DMS53 treated with DMSO at 0.1 percent for 48 hours (cell line): ENCODE data around the gene ABCD1.

Source experiments
- DNase-seq: peaks from one replicate; lab custom pipeline; 2025; ENCODE audit not compliant: unreplicated experiment; lab: John Stamatoyannopoulos, UW

The ABCD1 gene

GRCh38 chrX:153773218-153773611, 48.6 kb downstream of the ABCD1 start:
- no peak for DNase-seq

DNA sequence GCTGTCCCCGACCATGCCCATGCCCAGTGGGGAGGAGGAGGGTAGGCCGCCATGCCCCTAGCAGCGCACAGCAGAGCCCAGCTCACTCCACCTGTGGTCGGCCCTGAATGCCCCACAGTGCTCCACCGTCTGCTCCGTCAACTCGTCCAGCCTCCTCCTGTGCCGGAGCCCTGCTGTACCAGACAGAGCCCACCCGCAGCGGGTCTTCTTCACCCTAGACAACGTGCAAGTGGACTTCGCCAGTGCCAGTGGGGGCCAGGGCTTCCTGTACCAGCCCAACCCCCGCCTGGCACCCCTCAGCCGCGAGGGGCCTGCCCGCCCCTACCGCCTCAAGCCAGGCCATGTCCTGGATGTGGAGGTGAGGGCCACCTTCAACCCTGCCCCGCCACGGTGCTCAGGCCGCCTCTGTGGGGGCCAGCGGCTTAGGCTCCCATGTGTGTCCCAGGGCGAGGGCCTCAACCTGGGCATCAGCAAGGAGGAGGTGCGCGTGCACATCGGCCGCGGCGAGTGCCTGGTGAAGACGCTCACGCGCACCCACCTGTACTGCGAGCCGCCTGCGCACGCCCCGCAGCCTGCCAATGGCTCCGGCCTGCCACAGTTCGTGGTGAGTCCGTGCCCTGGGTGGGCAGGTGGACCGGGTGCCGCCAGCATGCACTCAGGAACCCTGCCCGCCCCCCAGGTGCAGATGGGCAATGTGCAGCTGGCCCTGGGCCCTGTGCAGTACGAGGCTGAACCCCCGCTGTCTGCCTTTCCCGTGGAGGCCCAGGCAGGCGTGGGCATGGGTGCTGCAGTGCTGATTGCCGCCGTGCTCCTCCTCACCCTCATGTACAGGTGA, 49.3 kb downstream of the ABCD1 start:
- DNase-seq = no peak

DNA sequence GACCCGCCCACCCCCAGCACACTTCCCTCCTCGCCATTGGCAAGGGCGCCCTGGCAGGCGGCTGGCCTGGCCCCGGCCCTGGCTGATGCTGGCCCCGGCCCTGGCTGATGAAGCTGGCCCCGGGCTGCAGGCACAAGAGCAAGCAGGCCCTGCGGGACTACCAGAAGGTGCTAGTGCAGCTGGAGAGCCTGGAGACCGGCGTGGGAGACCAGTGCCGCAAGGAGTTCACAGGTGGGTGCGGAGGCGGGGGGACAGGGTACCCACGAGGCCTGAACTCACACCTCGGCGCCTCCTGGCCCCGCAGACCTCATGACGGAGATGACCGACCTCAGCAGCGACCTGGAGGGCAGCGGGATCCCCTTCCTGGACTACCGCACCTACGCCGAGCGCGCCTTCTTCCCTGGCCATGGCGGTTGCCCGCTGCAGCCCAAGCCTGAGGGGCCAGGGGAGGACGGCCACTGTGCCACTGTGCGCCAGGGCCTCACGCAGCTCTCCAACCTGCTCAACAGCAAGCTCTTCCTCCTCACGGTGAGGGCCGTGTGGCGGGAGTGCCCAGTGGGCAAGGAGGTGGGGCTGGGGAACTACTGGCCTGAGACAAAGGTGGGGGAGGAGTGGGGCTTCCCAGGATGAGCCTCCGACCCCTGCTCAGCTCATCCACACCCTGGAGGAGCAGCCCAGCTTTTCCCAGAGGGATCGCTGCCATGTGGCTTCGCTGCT, 50.1 kb downstream of the ABCD1 start:
- no peak for DNase-seq

- no peak for DNase-seq
Observed at GRCh38 chrX:153775293-153776119, 50.9 kb downstream of the ABCD1 start.

GRCh38 chrX:153776120-153776599, 51.5 kb downstream of the ABCD1 start:
- DNase-seq = no peak

GRCh38 chrX:153776611-153777045, 52.0 kb downstream of the ABCD1 start:
- no peak for DNase-seq

GRCh38 chrX:153777261-153778090, 52.8 kb downstream of the ABCD1 start:
- DNase-seq = no peak

DNA sequence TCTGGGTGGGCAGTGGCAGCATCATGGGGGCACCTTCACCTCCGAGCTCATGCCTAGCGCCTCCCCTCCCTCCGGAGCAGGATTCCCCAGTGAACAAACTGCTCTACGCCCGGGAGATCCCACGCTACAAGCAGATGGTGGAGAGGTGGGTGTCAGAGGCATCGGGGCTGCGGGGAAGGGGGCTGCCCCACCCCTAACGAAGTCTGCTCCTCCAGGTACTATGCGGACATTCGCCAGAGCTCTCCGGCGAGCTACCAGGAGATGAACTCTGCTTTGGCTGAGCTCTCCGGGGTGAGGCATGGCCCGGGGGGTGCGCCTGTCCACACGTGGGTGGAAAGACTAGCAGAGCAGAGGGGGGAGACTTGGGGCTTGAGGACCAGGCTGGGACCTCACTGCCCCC, 53.5 kb downstream of the ABCD1 start:
- DNase-seq = no peak

DNA sequence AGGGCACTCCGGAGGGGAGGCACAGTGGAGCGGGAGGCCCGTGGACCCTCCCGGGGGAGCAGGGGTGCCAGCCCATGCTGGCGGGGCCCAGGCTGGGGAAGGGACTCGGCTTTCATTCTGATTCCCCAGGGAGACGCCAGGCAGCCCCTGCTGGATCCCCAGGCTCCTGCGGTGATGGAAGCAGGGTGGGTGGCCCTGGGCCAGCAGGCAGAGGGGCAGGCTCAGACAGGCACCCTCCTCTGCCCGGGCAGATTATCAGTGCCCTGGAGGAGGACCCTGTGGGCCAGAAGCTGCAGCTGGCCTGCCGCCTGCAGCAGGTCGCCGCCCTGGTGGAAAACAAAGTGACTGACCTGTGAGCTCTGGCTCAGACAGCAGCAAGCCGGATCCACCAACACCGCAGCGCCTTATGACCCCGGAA, 54.0 kb downstream of the ABCD1 start:
- DNase-seq = no peak

DNA sequence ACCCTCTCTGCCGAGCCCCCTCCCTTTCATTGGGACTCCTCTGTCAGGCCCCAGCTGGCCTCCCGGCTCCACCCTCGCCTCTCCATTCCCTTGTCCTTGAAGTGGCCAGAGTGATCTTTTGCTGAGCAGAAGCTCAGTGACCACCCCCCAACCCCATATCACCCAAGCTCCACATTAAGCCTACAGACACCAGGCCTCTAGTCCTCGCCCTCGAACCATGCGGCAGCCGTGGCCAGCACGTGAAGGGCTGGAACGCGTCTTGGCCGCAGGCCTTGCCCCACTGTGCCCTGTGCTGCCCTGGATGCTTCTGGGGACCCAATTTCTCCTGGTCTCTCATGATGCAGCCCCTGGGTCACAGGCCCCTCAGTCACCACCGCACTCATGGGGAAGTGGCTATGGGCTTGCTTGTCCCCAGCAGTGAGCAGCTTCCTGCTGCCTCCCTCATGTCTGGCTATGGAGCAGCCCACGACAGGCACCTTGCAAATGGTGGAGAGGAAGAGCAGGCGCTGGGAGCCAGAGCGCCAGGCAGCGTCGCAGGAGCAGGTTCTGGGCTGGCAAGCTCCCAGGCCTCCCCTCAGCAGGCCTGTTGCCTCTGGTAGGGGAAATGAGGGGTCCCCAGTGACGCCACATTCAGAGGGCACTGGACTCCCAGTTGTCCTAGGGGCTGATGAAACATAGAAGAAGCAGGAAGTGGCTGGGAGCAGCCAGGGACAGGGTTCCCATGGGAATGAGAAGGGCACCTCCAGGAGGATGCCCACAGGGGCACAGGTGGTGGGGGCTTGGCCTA, 55.4 kb downstream of the ABCD1 start:
- DNase-seq = peak; percentile 15

GRCh38 chrX:153780678-153781427, 56.2 kb downstream of the ABCD1 start, which contains the start of gene SRPK3:
TSS of gene SRPK3 (plus strand) at chrX:153781041. CDS start at chrX:153781087, 46 bp downstream.
- no peak for DNase-seq

- DNase-seq = peak; percentile 29
Observed at GRCh38 chrX:153781428-153782047, 56.9 kb downstream of the ABCD1 start.

DNA sequence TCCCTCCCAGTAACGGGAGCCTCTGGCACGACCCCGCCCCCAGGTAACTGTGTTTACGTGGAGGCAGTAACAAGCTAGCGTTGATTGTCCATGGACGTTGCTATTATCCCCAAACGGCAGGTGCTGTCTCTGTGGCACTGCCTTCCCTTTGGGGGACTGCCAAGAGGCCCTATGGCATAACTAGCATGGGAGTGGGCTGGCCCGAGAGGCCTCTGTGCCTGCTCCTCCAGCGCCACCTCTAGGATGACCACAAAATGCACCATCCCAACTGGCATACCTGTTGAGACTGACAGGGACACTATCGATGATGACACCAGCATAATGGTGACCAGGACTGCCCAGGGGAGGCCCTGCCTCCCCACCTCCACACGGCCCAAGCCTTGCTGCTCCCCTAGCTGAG, 57.7 kb downstream of the ABCD1 start:
- DNase-seq = peak; percentile 70

DNA sequence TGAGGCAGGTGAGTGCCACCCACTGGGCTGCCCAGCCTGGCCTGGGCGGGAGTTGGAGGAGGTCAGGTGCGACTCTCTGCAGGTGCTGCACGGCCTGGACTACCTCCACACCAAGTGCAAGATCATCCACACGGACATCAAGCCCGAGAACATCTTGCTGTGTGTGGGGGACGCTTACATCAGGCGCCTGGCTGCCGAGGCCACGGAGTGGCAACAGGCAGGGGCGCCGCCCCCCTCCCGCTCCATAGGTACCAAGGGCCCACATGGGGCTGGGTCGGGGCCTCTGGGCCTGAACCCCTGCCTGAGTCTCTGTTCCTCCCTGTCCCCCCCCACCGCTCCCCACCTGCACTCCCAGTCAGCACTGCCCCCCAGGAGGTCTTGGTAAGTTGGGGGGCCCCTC, 58.2 kb downstream of the ABCD1 start:
- no peak for DNase-seq

GRCh38 chrX:153783378-153784013, 58.8 kb downstream of the ABCD1 start:
- no peak for DNase-seq

DNA sequence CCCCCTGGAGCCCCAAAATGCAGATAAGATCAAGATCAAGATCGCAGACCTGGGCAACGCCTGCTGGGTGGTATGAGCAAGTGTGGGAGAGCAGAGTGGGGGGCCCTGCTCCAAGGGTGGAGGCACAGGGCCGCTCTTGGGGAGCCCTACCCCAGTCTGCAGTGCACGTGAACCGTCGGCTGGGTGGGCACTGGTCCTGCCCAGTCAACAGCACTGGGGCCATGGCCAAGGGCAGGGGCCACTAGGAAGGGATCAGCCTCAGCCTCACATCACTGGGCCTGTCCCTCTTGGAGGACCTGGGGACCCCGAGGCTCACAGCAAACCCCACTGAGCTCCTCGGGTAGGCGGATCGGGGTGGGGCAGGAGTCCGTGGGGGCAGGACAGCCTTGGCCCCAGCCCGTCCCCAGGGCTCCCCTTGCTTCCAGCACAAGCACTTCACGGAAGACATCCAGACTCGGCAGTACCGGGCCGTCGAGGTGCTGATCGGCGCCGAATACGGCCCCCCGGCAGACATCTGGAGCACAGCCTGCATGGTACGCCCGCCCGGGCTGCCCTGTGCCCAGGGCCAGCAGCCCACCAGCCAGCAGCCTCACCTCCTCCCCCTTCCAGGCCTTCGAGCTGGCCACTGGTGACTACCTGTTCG, 59.8 kb downstream of the ABCD1 start:
- no peak for DNase-seq

- no peak for DNase-seq
Observed at GRCh38 chrX:153786669-153787068, 62.0 kb downstream of the ABCD1 start.
